ENCODE results near the gene SPAG7. TPM values are rescaled to one million over a fixed set of nuclear protein-coding genes. Genes with fewer than 3 reads are reported as not detected.

SPAG7 gene
- total RNA-seq, 1 experiment from 2014 or later, result 49.9 TPM

DNA sequence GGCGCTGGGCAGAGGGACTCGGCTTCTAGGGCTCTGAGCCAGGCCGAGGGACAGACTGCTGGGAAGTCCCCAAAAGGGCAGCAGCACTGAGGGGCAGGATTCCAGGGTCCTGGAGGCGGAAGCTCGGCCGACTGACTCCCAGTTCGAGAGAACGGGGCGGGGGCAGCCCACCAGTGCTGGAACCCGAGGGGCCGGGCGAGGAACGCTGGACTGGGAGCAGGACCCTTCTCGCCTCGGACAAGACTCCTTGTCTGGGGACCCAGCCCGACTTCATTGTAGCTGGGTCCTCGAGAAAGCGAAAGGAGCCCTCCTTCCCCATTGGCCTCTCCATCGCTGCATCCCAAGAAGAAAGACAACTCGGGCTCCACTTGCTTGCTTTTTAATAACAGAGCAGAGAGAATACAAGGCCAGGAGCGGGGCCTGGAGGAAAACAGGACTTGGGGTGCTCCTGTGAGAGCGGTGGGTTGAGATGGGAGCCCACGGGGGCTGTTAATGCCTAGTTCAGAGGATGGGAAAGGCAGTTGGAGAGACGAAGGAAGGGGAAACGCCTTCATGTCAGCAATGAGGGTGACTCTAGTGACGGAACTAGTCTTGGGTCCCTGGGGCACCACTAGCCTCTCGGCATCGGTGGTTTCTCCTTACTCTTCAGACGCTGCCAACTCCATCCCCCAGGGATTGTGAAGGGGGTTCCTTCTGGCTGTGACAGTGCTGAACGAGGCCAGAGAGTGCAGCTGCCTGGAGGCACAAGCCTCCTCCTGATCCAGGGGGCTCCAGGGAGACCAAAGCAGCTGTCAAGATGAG lies 20.4 kb upstream of the SPAG7 start:
- H3K27me3 ChIP-seq (ENCODE audit: insufficient read depth, low read length), result no peaks in the 10 kb centered on the region
- H3K79me2 ChIP-seq (ENCODE audit: insufficient read depth, low read length), result peaks cover 15% of the 10 kb centered on the region
- BruUV-seq (replicated peaks), result TSS peak; percentile 84
- H2AFZ ChIP-seq (ENCODE audit: low read depth, low read length, poor library complexity, severe bottlenecking), result peak overlapping the region; percentile 78
- no peaks in the 10 kb centered on the region for H4K20me1 ChIP-seq (ENCODE audit: insufficient read depth)
- H3K9me2 ChIP-seq (ENCODE audit: insufficient read depth), result no peaks in the 10 kb centered on the region
- ChIA-PET POLR2A (interaction anchor here (0.6 to 1.9 kb wide), 6 partner anchors 9 to 79 kb away, joined by 4 to 16 read pairs (median 7); partner anchors contain the start of genes INCA1, KIF1C, RNF167 and SLC25A11), RAD21 (ENCODE audit: low non-redundant PET in 1 of 2, low total read pairs in 2 of 2, uncharacterized antibody in 2 of 2, unreplicated experiment in 2 of 2) (no interaction called here), CTCF (interaction anchor here (0.6 to 1.4 kb wide), 3 partner anchors 21 to 242 kb away, joined by 3 to 9 read pairs (median 3); partner anchors contain the start of gene SPAG7)
- peak overlapping the region; percentile 90 for H3K9ac ChIP-seq (ENCODE audit: low read length)
- peaks cover 7 to 24% of the 10 kb centered on the region in 2 experiments for H3K4me1 ChIP-seq (ENCODE audit: control insufficient read depth in 1 of 2, insufficient read depth in 2 of 2, low read length in 2 of 2)
- intact Hi-C loops (cut with micrococcal nuclease), result loop anchor here (1.0 to 5.0 kb wide), 3 partner anchors 21 to 79 kb away; partner anchors contain the start of genes PFN1 and SPAG7
- ATAC-seq, result no peak
- H3K27ac ChIP-seq (ENCODE audit: low read depth, low read length), result peak overlapping the region; percentile 84
- peak; percentile 2 for TF ChIP-seq POLR2A (IDR thresholded peaks at IDR 0.05; ENCODE audit: borderline replicate concordance, extremely low read depth, insufficient read depth, insufficient read length)
- TF ChIP-seq, protein P1, sequence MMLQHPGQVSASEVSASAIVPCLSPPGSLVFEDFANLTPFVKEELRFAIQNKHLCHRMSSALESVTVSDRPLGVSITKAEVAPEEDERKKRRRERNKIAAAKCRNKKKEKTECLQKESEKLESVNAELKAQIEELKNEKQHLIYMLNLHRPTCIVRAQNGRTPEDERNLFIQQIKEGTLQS (IDR thresholded peaks at IDR 0.05), result no peak
- no peak for DNase-seq (ENCODE audit: low read depth, low spot score)
- no peaks in the 10 kb centered on the region; a peak in 1 of 4 replicates for H3K36me3 ChIP-seq (ENCODE audit: control insufficient read depth in 1 of 2, insufficient read depth in 2 of 2, low read length in 2 of 2)
- H3K4me3 ChIP-seq (replicated peaks in 1 of 2; ENCODE audit: low read depth in 1 of 2, low read length in 2 of 2), result peak overlapping the region; percentile 72 to 97
- H3K9me3 ChIP-seq (ENCODE audit: control insufficient read depth in 1 of 2, insufficient read depth in 1 of 2, low read depth in 1 of 2, low read length in 2 of 2), result no peaks in the 10 kb centered on the region
- peak overlapping the region; percentile 99 for H3K4me2 ChIP-seq (ENCODE audit: low read length)

DNA sequence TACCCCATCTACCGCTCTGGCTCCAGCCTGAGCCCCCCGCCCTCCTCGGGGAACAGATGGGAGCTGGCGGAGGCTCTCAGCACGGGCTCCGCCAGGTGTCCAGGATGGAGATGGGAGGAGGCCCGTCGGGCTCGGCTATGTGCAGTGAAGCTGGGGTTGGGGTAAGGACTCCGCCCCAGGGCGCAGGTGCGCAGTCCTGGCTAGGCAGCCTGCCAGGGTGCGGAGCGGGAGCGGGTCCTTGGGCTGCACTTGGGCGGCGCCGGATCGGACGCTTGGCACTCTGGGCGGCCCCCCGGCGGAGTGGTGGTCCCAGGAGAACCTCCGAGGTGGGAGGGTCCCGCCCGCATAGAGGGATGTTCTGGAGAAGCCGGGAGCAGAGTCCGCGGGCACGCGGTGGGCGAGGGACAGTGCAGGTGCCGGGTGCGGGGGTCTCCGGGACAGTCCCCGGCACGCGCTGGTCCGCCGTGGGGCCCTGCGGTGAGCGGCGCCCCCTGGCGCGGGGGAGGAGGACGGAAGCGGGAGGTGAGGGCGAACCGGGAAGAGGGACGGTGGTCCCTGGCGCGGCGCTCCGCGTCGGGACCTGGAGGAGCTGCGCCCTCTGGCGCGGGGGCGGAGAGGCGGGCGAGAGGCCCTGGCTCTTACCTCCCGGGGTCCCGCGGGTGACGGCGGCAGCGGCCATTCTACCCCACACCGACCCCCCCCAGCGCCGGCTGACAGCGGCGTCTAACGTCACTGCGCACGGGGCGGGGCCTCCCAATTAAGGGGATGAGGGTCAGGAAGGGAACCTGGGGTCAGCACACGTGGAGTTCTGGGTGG lies 19.5 kb upstream of the SPAG7 start, which contains the start of gene CAMTA2:
Gene CAMTA2 (minus strand): TSS at position 725 of the 816 bp plus-strand sequence. CDS start 1,453 bp downstream, outside the sequence.
- RAD21 ChIA-PET (ENCODE audit: low non-redundant PET in 1 of 2, low total read pairs in 2 of 2, uncharacterized antibody in 2 of 2, unreplicated experiment in 2 of 2), result interaction anchor here in 1 of 2 experiments (0.6 kb wide), 1 partner anchor 64 kb away, joined by 3 read pairs; no protein-coding TSS in a partner anchor
- ATAC-seq, result peak; percentile 85
- TF ChIP-seq ZNF274 (IDR thresholded peaks at IDR 0.05; ENCODE audit: low read depth, low read length) (no peak), CBX3 (IDR thresholded peaks at IDR 0.05; ENCODE audit: low read depth) (no peak), SRF (IDR thresholded peaks at IDR 0.05; ENCODE audit: low read depth) (peak; percentile 90)
- TF ChIP-seq, protein P2, sequence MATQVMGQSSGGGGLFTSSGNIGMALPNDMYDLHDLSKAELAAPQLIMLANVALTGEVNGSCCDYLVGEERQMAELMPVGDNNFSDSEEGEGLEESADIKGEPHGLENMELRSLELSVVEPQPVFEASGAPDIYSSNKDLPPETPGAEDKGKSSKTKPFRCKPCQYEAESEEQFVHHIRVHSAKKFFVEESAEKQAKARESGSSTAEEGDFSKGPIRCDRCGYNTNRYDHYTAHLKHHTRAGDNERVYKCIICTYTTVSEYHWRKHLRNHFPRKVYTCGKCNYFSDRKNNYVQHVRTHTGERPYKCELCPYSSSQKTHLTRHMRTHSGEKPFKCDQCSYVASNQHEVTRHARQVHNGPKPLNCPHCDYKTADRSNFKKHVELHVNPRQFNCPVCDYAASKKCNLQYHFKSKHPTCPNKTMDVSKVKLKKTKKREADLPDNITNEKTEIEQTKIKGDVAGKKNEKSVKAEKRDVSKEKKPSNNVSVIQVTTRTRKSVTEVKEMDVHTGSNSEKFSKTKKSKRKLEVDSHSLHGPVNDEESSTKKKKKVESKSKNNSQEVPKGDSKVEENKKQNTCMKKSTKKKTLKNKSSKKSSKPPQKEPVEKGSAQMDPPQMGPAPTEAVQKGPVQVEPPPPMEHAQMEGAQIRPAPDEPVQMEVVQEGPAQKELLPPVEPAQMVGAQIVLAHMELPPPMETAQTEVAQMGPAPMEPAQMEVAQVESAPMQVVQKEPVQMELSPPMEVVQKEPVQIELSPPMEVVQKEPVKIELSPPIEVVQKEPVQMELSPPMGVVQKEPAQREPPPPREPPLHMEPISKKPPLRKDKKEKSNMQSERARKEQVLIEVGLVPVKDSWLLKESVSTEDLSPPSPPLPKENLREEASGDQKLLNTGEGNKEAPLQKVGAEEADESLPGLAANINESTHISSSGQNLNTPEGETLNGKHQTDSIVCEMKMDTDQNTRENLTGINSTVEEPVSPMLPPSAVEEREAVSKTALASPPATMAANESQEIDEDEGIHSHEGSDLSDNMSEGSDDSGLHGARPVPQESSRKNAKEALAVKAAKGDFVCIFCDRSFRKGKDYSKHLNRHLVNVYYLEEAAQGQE (IDR thresholded peaks at IDR 0.05; ENCODE audit: low read depth), result no peak
- TF ChIP-seq, protein P3, sequence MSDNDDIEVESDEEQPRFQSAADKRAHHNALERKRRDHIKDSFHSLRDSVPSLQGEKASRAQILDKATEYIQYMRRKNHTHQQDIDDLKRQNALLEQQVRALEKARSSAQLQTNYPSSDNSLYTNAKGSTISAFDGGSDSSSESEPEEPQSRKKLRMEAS (IDR thresholded peaks at IDR 0.05), result peak; percentile 78
- TF ChIP-seq, protein P4, sequence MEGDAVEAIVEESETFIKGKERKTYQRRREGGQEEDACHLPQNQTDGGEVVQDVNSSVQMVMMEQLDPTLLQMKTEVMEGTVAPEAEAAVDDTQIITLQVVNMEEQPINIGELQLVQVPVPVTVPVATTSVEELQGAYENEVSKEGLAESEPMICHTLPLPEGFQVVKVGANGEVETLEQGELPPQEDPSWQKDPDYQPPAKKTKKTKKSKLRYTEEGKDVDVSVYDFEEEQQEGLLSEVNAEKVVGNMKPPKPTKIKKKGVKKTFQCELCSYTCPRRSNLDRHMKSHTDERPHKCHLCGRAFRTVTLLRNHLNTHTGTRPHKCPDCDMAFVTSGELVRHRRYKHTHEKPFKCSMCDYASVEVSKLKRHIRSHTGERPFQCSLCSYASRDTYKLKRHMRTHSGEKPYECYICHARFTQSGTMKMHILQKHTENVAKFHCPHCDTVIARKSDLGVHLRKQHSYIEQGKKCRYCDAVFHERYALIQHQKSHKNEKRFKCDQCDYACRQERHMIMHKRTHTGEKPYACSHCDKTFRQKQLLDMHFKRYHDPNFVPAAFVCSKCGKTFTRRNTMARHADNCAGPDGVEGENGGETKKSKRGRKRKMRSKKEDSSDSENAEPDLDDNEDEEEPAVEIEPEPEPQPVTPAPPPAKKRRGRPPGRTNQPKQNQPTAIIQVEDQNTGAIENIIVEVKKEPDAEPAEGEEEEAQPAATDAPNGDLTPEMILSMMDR (IDR thresholded peaks at IDR 0.05 in 2 of 3, conservative IDR thresholded peaks at IDR 0.05 in 1 of 3; ENCODE audit: borderline replicate concordance in 1 of 3, insufficient read depth in 1 of 3, low read depth in 2 of 3, low read length in 2 of 3), result peak; percentile 66 to 89 (median 73)

More for the DNA sequence above, 19.5 kb upstream of the SPAG7 start, which contains the start of gene CAMTA2:
- Histone ChIP-seq H3K36me3 (ENCODE audit: control insufficient read depth in 1 of 2, insufficient read depth in 2 of 2, low read length in 2 of 2) (peaks cover 2 to 7% of the 10 kb centered on the region in 2 experiments; a peak in 1 of 4 replicates), H3K9me2 (ENCODE audit: insufficient read depth) (no peaks in the 10 kb centered on the region), H3K27ac (ENCODE audit: low read depth, low read length) (peak within 1 kb of the TSS; percentile 84), H3K4me3 (replicated peaks in 1 of 2; ENCODE audit: low read depth in 1 of 2, low read length in 2 of 2) (peak within 1 kb of the TSS; percentile 72 to 97), H3K4me1 (ENCODE audit: control insufficient read depth in 1 of 2, insufficient read depth in 2 of 2, low read length in 2 of 2) (peaks cover 7 to 24% of the 10 kb centered on the region in 2 experiments), H3K9ac (ENCODE audit: low read length) (peak within 1 kb of the TSS; percentile 90), H2AFZ (ENCODE audit: low read depth, low read length, poor library complexity, severe bottlenecking) (peak within 1 kb of the TSS; percentile 78), H3K4me2 (ENCODE audit: low read length) (peak within 1 kb of the TSS; percentile 99), H4K20me1 (ENCODE audit: insufficient read depth) (no peaks in the 10 kb centered on the region), H3K27me3 (ENCODE audit: insufficient read depth, low read length) (no peaks in the 10 kb centered on the region), H3K79me2 (ENCODE audit: insufficient read depth, low read length) (peaks cover 15% of the 10 kb centered on the region), H3K9me3 (ENCODE audit: control insufficient read depth in 1 of 2, insufficient read depth in 1 of 2, low read depth in 1 of 2, low read length in 2 of 2) (no peaks in the 10 kb centered on the region)
- intact Hi-C loops (cut with micrococcal nuclease), result loop anchor here (1.0 to 5.0 kb wide), 3 partner anchors 20 to 78 kb away; partner anchors contain the start of genes PFN1 and SPAG7
- BruUV-seq (replicated peaks), result no TSS peak
- ChIA-PET POLR2A (interaction anchor here (0.6 to 1.9 kb wide), 6 partner anchors 10 to 78 kb away, joined by 4 to 16 read pairs (median 7); partner anchors contain the start of genes INCA1, KIF1C, RNF167 and SLC25A11), CTCF (interaction anchor here (0.6 to 1.4 kb wide), 4 partner anchors 20 to 242 kb away, joined by 3 to 9 read pairs (median 5); partner anchors contain the start of gene SPAG7)
- peak; percentile 52 for DNase-seq (ENCODE audit: low read depth, low spot score)

All from HCT116 (cell line).